ENCODE measurements around the gene C7. TPM values are rescaled to one million over a fixed set of nuclear protein-coding genes. Genes with fewer than 3 reads are reported as not detected.

C7 gene
- total and polyA plus RNA-seq, 2 experiments from 2014 or later: 0.05 to 0.07 TPM

- no peaks in the 10 kb centered on the region for H3K36me3 ChIP-seq (ENCODE audit: insufficient read depth)
- Mint-ChIP-seq H3K36me3 (ENCODE audit: low read depth) (no peaks in the 10 kb centered on the region), H3K4me1 (peaks cover 5% of the 10 kb centered on the region; the same call in 2 of the 3 replicates), H3K27me3 (ENCODE audit: insufficient read depth, low read depth, poor library complexity) (no peaks in the 10 kb centered on the region), H3K9me3 (no peaks in the 10 kb centered on the region), H3K27ac (no peak overlapping the region), H3K4me3 (no peak overlapping the region)
- H3K4me2 ChIP-seq: no peak overlapping the region
- H3K4me3 ChIP-seq: no peak overlapping the region
- no peaks in the 10 kb centered on the region for H4K20me1 ChIP-seq (replicated peaks; ENCODE audit: insufficient read depth)
- TF ChIP-seq ZNF114 (CRISPR knock-in tag; IDR thresholded peaks at IDR 0.05) (no peak), ZNF462 (CRISPR knock-in tag; IDR thresholded peaks at IDR 0.05) (no peak), STAT1 (IDR thresholded peaks at IDR 0.05; ENCODE audit: unreplicated experiment) (no peak), EZH2phosphoT487 (IDR thresholded peaks at IDR 0.05; ENCODE audit: unreplicated experiment) (no peak), NANOG (IDR thresholded peaks at IDR 0.05; ENCODE audit: borderline replicate concordance) (no peak), JUNB (IDR thresholded peaks at IDR 0.05; ENCODE audit: unreplicated experiment) (no peak), ZNF331 (CRISPR knock-in tag; IDR thresholded peaks at IDR 0.05; ENCODE audit: low read depth) (no peak), REST (IDR thresholded peaks at IDR 0.05; ENCODE audit: unreplicated experiment) (no peak), CREB1 (CRISPR knock-in tag; IDR thresholded peaks at IDR 0.05; ENCODE audit: low read depth) (no peak), EZH2 (IDR thresholded peaks at IDR 0.05; ENCODE audit: low read depth, unreplicated experiment) (no peak), ETS1 (IDR thresholded peaks at IDR 0.05) (no peak), CTCF (conservative IDR thresholded peaks at IDR 0.05; ENCODE audit: low read depth in 2 of 2) (no peak), POLR2AphosphoS5 (IDR thresholded peaks at IDR 0.05; ENCODE audit: low read depth) (no peak)
- H3K27ac ChIP-seq (ENCODE audit: low read depth): no peak overlapping the region
- no peaks in the 10 kb centered on the region for H3K4me1 ChIP-seq (ENCODE audit: insufficient read depth)
- DNase-seq (ENCODE audit: low spot score) (no peak), ATAC-seq (no peak)
- peaks cover 3% of the 10 kb centered on the region; the same call in 1 of the 2 replicates for H3K9me2 ChIP-seq (ENCODE audit: insufficient read depth)
- H2AFZ ChIP-seq: no peak overlapping the region
- H3K27me3 ChIP-seq (ENCODE audit: insufficient read depth): no peaks in the 10 kb centered on the region
- H3K79me2 ChIP-seq (replicated peaks; ENCODE audit: insufficient read depth): no peaks in the 10 kb centered on the region
- H3F3A ChIP-seq (replicated peaks; ENCODE audit: low read depth): no peaks in the 10 kb centered on the region
These were observed 66.7 kb downstream of the C7 start for GRCh38 chr5:40976041-40976440.

Measured in GM23338 (cell line).